HepG2 (cell line): ENCODE data around the gene PLEKHA3. TPM values are rescaled to one million over a fixed set of nuclear protein-coding genes. Genes with fewer than 3 reads are reported as not detected.

Experiments used
- CREB1 ChIP-seq, 2 experiments: fragments of 450-650 bp in 1 of 2; IDR thresholded peaks; 2 replicates each; pipeline ENCODE4 v1.6.1; 2016 to 2017; ENCODE audit warnings: control low read depth in 1 of 2, mild to moderate bottlenecking in 1 of 2, missing compliant biosample characterization in 1 of 2, missing genetic modification characterization in 1 of 2
- ETV5 ChIP-seq: IDR thresholded peaks from 2 replicates; pipeline ENCODE4 v1.6.1; 2018; ENCODE audit warnings: missing biosample characterization, missing genetic modification reagents, inconsistent platforms, borderline replicate concordance
- IRX3 ChIP-seq: sonication (generic); formaldehyde crosslinking; IDR thresholded peaks from 2 replicates; pipeline ENCODE4 v1.8.1; 2023; ENCODE audit warnings: mild to moderate bottlenecking, low read depth, missing genetic modification reagents, borderline replicate concordance
- SP1 ChIP-seq, 2 experiments: fragments of 450-650 bp in 1 of 2; sonication (generic) in 1 of 2; formaldehyde crosslinking in 1 of 2; IDR thresholded peaks; 2 replicates each; pipeline versions ENCODE4 v1.4.0 to v1.6.1; 2016 to 2020; ENCODE audit warnings: missing genetic modification reagents in 1 of 2
- ZFP1 ChIP-seq: IDR thresholded peaks from 2 replicates; pipeline ENCODE4 v1.6.1; 2016
- ZNF136 ChIP-seq: sonication (generic); formaldehyde crosslinking; IDR thresholded peaks from 2 replicates; pipeline ENCODE4 v1.8.1; 2022; ENCODE audit warnings: low read depth, mild to moderate bottlenecking, moderate library complexity, missing genetic modification reagents
- ZNF354B ChIP-seq: sonication (generic); formaldehyde crosslinking; IDR thresholded peaks from 2 replicates; pipeline ENCODE4 v1.8.0; 2022; ENCODE audit warnings: mild to moderate bottlenecking, missing genetic modification reagents
- ZNF546 ChIP-seq: sonication (generic); formaldehyde crosslinking; conservative IDR thresholded peaks from 2 replicates; pipeline ENCODE4 v1.8.1; 2023; ENCODE audit warnings: mild to moderate bottlenecking, missing genetic modification reagents
- ZNF552 ChIP-seq: sonication (generic); formaldehyde crosslinking; IDR thresholded peaks from 2 replicates; pipeline ENCODE4 v1.9.0; 2022; ENCODE audit warnings: missing genetic modification reagents, mild to moderate bottlenecking, borderline replicate concordance
- ZNF777 ChIP-seq: sonication (generic); formaldehyde crosslinking; IDR thresholded peaks from 2 replicates; pipeline ENCODE4 v1.4.0; 2020; ENCODE audit warnings: missing genetic modification reagents
- polyA plus RNA-seq, 8 experiments: library from polyadenylated mRNA; depleted of rRNA in 3 of 8; stranded (reverse) in 7 of 8; unstranded in 1 of 8; fragments of >200 nt; fragmentation: Illumina TruSeq in 4 of 8; extraction: Trizol in 4 of 8; gene quantifications; 2 replicates each; pipeline versions ENCODE4 v1.2.1 to v1.2.3, GENCODE V29; 2011 to 2016; ENCODE audit warnings: low read depth in 4 of 8, missing spikeins in 1 of 8, mixed read lengths in 1 of 8; ENCODE audit not compliant: insufficient read depth in 1 of 8
- total RNA-seq, 5 experiments: library from RNA; depleted of rRNA; stranded (reverse); fragments of >200 nt; fragmentation: Illumina TruSeq; extraction: Trizol; gene quantifications; 2 replicates each; pipeline ENCODE4 v1.2.3, GENCODE V29; 2016; ENCODE audit warnings: low read depth in 1 of 5
- TF ChIP-seq, protein P1 (sequence below): sonication (generic); formaldehyde crosslinking; IDR thresholded peaks from 2 replicates; pipeline ENCODE4 v1.4.0; 2020; ENCODE audit warnings: missing genetic modification reagents, borderline replicate concordance
- TF ChIP-seq, protein P2 (sequence below): sonication (generic); formaldehyde crosslinking; IDR thresholded peaks from 2 replicates; pipeline ENCODE4 v1.9.0; 2021; ENCODE audit warnings: mild to moderate bottlenecking, missing genetic modification reagents
- TF ChIP-seq, protein P3 (sequence below): sonication (generic); formaldehyde crosslinking; IDR thresholded peaks from 2 replicates; pipeline ENCODE4 v1.4.0; 2020; ENCODE audit warnings: mild to moderate bottlenecking, missing genetic modification reagents
- TF ChIP-seq, protein P4 (sequence below): sonication (generic); formaldehyde crosslinking; IDR thresholded peaks from 2 replicates; pipeline ENCODE4 v1.4.0; 2020; ENCODE audit warnings: missing genetic modification reagents, borderline replicate concordance
- TF ChIP-seq, protein P5 (sequence below): sonication (generic); formaldehyde crosslinking; IDR thresholded peaks from 2 replicates; pipeline ENCODE4 v1.8.1; 2023; ENCODE audit warnings: mild to moderate bottlenecking, missing genetic modification reagents

PLEKHA3 gene
- total and polyA plus RNA-seq, 2 of the 13 experiments (the other 11 are each of a cell fraction or from before 2014, with no cell fraction given), result 11.7 to 23.1 TPM

DNA sequence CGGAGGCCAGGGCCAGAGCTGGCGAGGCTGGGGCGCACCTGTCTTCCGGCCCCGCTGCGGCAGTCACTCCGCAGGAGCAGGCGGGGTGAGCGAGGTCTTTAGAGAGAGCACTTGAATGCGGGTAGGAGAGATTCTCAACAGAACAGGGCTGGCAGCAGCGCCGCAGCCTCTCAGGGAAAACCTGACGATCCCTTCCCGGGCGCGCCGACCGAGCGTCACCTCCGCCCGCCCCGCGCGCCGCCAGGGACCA lies 29.8 kb upstream of the PLEKHA3 start (continued):
- TF ChIP-seq, protein P1, sequence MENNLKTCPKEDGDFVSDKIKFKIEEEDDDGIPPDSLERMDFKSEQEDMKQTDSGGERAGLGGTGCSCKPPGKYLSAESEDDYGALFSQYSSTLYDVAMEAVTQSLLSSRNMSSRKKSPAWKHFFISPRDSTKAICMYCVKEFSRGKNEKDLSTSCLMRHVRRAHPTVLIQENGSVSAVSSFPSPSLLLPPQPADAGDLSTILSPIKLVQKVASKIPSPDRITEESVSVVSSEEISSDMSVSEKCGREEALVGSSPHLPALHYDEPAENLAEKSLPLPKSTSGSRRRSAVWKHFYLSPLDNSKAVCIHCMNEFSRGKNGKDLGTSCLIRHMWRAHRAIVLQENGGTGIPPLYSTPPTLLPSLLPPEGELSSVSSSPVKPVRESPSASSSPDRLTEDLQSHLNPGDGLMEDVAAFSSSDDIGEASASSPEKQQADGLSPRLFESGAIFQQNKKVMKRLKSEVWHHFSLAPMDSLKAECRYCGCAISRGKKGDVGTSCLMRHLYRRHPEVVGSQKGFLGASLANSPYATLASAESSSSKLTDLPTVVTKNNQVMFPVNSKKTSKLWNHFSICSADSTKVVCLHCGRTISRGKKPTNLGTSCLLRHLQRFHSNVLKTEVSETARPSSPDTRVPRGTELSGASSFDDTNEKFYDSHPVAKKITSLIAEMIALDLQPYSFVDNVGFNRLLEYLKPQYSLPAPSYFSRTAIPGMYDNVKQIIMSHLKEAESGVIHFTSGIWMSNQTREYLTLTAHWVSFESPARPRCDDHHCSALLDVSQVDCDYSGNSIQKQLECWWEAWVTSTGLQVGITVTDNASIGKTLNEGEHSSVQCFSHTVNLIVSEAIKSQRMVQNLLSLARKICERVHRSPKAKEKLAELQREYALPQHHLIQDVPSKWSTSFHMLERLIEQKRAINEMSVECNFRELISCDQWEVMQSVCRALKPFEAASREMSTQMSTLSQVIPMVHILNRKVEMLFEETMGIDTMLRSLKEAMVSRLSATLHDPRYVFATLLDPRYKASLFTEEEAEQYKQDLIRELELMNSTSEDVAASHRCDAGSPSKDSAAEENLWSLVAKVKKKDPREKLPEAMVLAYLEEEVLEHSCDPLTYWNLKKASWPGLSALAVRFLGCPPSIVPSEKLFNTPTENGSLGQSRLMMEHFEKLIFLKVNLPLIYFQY (CRISPR knock-in tag), result no peak
- TF ChIP-seq ZNF777 (CRISPR knock-in tag) (peak; percentile 49; the same call in 1 of the 2 replicates), ZNF546 (CRISPR knock-in tag) (no peak), ZFP1 (CRISPR knock-in tag) (no peak), ZNF354B (CRISPR knock-in tag) (peak; percentile 5; the same call in 1 of the 2 replicates), IRX3 (CRISPR knock-in tag) (peak; percentile 57; the same call in 1 of the 2 replicates), ETV5 (CRISPR knock-in tag) (peak; percentile 12; the same call in 1 of the 2 replicates), CREB1 (IDR thresholded peaks at IDR 0.05) (peak; percentile 54; the same call in 1 of the 2 replicates), CREB1 (CRISPR knock-in tag; IDR thresholded peaks at IDR 0.05) (no peak), ZNF136 (CRISPR knock-in tag) (no peak), ZNF552 (no peak), SP1 (IDR thresholded peaks at IDR 0.05) (no peak), SP1 (CRISPR knock-in tag; IDR thresholded peaks at IDR 0.05) (no peak)
- TF ChIP-seq, protein P2, sequence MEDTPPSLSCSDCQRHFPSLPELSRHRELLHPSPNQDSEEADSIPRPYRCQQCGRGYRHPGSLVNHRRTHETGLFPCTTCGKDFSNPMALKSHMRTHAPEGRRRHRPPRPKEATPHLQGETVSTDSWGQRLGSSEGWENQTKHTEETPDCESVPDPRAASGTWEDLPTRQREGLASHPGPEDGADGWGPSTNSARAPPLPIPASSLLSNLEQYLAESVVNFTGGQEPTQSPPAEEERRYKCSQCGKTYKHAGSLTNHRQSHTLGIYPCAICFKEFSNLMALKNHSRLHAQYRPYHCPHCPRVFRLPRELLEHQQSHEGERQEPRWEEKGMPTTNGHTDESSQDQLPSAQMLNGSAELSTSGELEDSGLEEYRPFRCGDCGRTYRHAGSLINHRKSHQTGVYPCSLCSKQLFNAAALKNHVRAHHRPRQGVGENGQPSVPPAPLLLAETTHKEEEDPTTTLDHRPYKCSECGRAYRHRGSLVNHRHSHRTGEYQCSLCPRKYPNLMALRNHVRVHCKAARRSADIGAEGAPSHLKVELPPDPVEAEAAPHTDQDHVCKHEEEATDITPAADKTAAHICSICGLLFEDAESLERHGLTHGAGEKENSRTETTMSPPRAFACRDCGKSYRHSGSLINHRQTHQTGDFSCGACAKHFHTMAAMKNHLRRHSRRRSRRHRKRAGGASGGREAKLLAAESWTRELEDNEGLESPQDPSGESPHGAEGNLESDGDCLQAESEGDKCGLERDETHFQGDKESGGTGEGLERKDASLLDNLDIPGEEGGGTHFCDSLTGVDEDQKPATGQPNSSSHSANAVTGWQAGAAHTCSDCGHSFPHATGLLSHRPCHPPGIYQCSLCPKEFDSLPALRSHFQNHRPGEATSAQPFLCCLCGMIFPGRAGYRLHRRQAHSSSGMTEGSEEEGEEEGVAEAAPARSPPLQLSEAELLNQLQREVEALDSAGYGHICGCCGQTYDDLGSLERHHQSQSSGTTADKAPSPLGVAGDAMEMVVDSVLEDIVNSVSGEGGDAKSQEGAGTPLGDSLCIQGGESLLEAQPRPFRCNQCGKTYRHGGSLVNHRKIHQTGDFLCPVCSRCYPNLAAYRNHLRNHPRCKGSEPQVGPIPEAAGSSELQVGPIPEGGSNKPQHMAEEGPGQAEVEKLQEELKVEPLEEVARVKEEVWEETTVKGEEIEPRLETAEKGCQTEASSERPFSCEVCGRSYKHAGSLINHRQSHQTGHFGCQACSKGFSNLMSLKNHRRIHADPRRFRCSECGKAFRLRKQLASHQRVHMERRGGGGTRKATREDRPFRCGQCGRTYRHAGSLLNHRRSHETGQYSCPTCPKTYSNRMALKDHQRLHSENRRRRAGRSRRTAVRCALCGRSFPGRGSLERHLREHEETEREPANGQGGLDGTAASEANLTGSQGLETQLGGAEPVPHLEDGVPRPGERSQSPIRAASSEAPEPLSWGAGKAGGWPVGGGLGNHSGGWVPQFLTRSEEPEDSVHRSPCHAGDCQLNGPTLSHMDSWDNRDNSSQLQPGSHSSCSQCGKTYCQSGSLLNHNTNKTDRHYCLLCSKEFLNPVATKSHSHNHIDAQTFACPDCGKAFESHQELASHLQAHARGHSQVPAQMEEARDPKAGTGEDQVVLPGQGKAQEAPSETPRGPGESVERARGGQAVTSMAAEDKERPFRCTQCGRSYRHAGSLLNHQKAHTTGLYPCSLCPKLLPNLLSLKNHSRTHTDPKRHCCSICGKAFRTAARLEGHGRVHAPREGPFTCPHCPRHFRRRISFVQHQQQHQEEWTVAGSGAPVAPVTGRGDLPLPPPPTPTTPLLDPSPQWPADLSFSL, result 0 out of 2 replicates have a peak, but pooled peaks have one; percentile 7
- TF ChIP-seq, protein P3, sequence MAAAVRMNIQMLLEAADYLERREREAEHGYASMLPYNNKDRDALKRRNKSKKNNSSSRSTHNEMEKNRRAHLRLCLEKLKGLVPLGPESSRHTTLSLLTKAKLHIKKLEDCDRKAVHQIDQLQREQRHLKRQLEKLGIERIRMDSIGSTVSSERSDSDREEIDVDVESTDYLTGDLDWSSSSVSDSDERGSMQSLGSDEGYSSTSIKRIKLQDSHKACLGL (CRISPR knock-in tag), result peak; percentile 42; the same call in 1 of the 2 replicates
- TF ChIP-seq, protein P4, sequence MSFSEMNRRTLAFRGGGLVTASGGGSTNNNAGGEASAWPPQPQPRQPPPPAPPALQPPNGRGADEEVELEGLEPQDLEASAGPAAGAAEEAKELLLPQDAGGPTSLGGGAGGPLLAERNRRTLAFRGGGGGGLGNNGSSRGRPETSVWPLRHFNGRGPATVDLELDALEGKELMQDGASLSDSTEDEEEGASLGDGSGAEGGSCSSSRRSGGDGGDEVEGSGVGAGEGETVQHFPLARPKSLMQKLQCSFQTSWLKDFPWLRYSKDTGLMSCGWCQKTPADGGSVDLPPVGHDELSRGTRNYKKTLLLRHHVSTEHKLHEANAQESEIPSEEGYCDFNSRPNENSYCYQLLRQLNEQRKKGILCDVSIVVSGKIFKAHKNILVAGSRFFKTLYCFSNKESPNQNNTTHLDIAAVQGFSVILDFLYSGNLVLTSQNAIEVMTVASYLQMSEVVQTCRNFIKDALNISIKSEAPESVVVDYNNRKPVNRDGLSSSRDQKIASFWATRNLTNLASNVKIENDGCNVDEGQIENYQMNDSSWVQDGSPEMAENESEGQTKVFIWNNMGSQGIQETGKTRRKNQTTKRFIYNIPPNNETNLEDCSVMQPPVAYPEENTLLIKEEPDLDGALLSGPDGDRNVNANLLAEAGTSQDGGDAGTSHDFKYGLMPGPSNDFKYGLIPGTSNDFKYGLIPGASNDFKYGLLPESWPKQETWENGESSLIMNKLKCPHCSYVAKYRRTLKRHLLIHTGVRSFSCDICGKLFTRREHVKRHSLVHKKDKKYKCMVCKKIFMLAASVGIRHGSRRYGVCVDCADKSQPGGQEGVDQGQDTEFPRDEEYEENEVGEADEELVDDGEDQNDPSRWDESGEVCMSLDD (CRISPR knock-in tag), result no peak
- TF ChIP-seq, protein P5, sequence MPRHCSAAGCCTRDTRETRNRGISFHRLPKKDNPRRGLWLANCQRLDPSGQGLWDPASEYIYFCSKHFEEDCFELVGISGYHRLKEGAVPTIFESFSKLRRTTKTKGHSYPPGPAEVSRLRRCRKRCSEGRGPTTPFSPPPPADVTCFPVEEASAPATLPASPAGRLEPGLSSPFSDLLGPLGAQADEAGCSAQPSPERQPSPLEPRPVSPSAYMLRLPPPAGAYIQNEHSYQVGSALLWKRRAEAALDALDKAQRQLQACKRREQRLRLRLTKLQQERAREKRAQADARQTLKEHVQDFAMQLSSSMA, result peak; percentile 7; the same call in 1 of the 2 replicates
